AG09309 (cell line): ENCODE results near the gene ATAT1.

Source experiments
- DNase-seq: peaks from one replicate; pipeline ENCODE4 v3.0.0-alpha.2; 2010; ENCODE audit warnings: low read depth
- H3K4me3 ChIP-seq: 2 replicates; pipeline ENCODE4 v1.5.1; 2011; ENCODE audit warnings: mild to moderate bottlenecking, low read depth, low read length, moderate library complexity; ENCODE audit not compliant: control insufficient read depth
- CTCF ChIP-seq: IDR thresholded peaks from 2 replicates; pipeline ENCODE4 v1.5.1; 2011; ENCODE audit warnings: mild to moderate bottlenecking, low read depth, low read length, inconsistent platforms; ENCODE audit not compliant: insufficient read depth, control insufficient read depth; ENCODE audit errors: missing control alignments

ATAT1 gene

GRCh38 chr6:30687659-30688431 is 61.2 kb downstream of the ATAT1 start:
- TF ChIP-seq CTCF, result peak; percentile 46
- no peak for DNase-seq
- H3K4me3 ChIP-seq, result peak overlapping the region; percentile 89

- peak overlapping the region; percentile 89 for H3K4me3 ChIP-seq
- no peak for DNase-seq
- no peak for TF ChIP-seq CTCF
Observed at GRCh38 chr6:30688569-30688968, 61.9 kb downstream of the ATAT1 start.

- H3K4me3 ChIP-seq, result no peak overlapping the region
- TF ChIP-seq CTCF, result no peak
Observed at GRCh38 chr6:30689022-30689865, 62.6 kb downstream of the ATAT1 start.

GRCh38 chr6:30689985-30690384 is 63.3 kb downstream of the ATAT1 start:
- peak overlapping the region; percentile 83 for H3K4me3 ChIP-seq
- DNase-seq, result no peak
- no peak for TF ChIP-seq CTCF

More at GRCh38 chr6:30689022-30689865, 62.6 kb downstream of the ATAT1 start:
- no peak for DNase-seq

- H3K4me3 ChIP-seq, result peak within 1 kb of the TSS; percentile 83
- DNase-seq, result no peak
- TF ChIP-seq CTCF, result no peak
Observed at GRCh38 chr6:30690403-30691207, 63.9 kb downstream of the ATAT1 start, which contains the start of gene NRM. TSS of gene NRM (minus strand) at chr6:30690984. CDS start at chr6:30690974, 10 bp downstream.
